ENCODE results near the gene RAX.

RAX gene

DNA sequence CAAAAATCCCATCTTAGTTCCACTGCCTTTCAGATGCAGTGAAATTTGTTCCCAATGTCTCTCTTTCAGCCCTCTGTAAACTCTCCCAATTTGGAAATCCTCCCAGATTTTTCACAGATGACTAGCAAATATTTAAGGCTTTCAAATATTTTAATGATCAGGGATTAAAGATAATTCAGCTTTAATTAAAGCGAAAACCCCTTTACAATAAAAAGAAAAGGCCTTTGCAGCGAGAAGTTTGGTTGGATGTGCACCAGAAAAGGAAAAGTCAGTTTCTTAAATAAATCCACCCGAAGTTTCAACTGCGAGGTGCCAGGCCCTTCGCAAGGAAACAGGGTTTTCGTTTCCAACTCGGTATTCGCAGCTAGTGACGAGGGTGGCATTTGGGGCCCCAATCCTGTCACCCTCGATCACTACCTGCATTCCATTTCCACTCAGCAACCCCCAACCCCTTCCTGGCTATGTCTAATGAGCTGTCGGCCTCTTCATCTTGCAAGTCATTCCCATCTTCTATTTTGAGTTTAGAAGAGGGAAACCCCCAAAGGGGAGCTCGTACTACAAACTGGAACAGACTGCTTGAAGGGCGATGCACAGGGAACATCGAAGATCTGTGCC is 1.5 kb downstream of the RAX start:
- Histone ChIP-seq H3K9ac (no peak overlapping the region), H3K27ac (no peak overlapping the region), H3K9me3 (ENCODE audit: control insufficient read depth, low read length) (no peaks in the 10 kb centered on the region), H3K4me1 (no peaks in the 10 kb centered on the region), H3K36me3 (ENCODE audit: control insufficient read depth, insufficient read depth, low read length) (no peaks in the 10 kb centered on the region), H3K4me2 (ENCODE audit: low read length) (no peak overlapping the region), H2AFZ (no peak overlapping the region), H3K4me3 (ENCODE audit: low read depth, low read length) (no peak overlapping the region), H3K27me3 (ENCODE audit: control insufficient read depth, insufficient read depth, low read length) (peaks cover 22% of the 10 kb centered on the region), H3K79me2 (no peaks in the 10 kb centered on the region)
- TF ChIP-seq, protein P1, sequence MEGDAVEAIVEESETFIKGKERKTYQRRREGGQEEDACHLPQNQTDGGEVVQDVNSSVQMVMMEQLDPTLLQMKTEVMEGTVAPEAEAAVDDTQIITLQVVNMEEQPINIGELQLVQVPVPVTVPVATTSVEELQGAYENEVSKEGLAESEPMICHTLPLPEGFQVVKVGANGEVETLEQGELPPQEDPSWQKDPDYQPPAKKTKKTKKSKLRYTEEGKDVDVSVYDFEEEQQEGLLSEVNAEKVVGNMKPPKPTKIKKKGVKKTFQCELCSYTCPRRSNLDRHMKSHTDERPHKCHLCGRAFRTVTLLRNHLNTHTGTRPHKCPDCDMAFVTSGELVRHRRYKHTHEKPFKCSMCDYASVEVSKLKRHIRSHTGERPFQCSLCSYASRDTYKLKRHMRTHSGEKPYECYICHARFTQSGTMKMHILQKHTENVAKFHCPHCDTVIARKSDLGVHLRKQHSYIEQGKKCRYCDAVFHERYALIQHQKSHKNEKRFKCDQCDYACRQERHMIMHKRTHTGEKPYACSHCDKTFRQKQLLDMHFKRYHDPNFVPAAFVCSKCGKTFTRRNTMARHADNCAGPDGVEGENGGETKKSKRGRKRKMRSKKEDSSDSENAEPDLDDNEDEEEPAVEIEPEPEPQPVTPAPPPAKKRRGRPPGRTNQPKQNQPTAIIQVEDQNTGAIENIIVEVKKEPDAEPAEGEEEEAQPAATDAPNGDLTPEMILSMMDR (IDR thresholded peaks at IDR 0.05) = no peak

DNA sequence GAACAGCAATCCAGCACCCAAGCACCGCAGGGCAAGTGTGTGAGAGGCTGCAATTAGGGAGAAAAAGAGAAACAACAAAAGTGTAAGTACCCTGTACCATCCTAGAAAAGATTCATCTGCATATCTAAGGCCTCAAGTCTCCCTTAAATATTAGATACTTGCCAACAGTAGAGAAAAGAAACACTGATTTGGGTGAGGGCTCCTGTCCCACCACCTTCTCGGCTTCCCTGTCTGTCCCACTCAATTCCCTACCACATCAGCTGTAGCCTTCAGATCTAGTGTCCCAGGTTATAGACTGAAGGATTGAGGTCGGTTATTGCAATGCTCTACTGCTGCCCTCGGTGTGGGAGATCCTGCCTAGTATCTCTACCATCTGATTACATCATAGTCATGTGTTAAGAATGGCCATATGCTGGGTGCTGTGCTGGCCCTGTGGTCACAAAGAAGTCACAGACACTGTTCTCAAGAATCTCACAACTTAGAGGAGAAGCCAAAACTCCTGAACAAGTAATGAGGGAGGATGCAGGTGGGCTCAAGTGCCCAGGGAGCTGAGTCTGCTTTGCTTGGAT is 2.5 kb downstream of the RAX start:
- no peak overlapping the region for H3K9ac ChIP-seq
- H3K4me2 ChIP-seq (ENCODE audit: low read length) = no peak overlapping the region
- TF ChIP-seq, protein P1 (IDR thresholded peaks at IDR 0.05) = no peak
- H3K27me3 ChIP-seq (ENCODE audit: control insufficient read depth, insufficient read depth, low read length) = peaks cover 22% of the 10 kb centered on the region
- no peak overlapping the region for H2AFZ ChIP-seq
- no peaks in the 10 kb centered on the region for H3K4me1 ChIP-seq
- H3K79me2 ChIP-seq = no peaks in the 10 kb centered on the region
- no peak overlapping the region for H3K27ac ChIP-seq
- H3K4me3 ChIP-seq (ENCODE audit: low read depth, low read length) = no peak overlapping the region
- H3K9me3 ChIP-seq (ENCODE audit: control insufficient read depth, low read length) = no peaks in the 10 kb centered on the region
- H3K36me3 ChIP-seq (ENCODE audit: control insufficient read depth, insufficient read depth, low read length) = no peaks in the 10 kb centered on the region

DNA sequence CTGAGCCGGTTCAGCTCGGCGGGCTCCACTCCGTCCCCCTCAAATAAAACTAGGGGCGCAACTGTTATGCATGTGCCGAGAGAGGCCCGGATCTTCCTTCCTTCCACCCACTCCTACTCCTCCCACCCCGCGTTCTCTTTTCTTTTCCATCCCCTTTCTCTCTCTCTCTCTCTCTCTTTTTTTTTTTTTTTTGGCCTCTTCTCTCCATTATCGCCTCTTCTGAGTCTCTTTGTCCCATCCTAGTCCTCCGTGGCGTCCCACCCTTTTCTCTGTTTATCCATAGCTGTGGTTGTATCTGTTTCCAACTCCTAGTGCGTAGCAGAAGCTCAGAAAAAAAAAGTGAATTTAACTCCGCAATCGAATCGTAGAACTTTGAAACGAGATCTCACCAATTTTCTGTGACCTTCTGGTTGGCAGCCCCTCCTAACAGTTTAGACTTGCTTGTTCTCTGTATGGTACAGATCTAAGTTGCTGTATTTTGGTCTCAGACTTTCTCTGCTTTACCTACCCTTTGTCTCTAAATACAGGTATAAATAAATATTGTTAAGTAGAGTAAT is 3.6 kb downstream of the RAX start:
- Histone ChIP-seq H3K27ac (no peak overlapping the region), H3K4me3 (ENCODE audit: low read depth, low read length) (no peak overlapping the region), H3K36me3 (ENCODE audit: control insufficient read depth, insufficient read depth, low read length) (no peaks in the 10 kb centered on the region), H3K4me2 (ENCODE audit: low read length) (no peak overlapping the region), H3K27me3 (ENCODE audit: control insufficient read depth, insufficient read depth, low read length) (peaks cover 23% of the 10 kb centered on the region), H3K9me3 (ENCODE audit: control insufficient read depth, low read length) (no peaks in the 10 kb centered on the region), H3K4me1 (no peaks in the 10 kb centered on the region), H3K79me2 (no peaks in the 10 kb centered on the region), H2AFZ (no peak overlapping the region), H3K9ac (no peak overlapping the region)
- TF ChIP-seq, protein P1 (IDR thresholded peaks at IDR 0.05) = no peak

DNA sequence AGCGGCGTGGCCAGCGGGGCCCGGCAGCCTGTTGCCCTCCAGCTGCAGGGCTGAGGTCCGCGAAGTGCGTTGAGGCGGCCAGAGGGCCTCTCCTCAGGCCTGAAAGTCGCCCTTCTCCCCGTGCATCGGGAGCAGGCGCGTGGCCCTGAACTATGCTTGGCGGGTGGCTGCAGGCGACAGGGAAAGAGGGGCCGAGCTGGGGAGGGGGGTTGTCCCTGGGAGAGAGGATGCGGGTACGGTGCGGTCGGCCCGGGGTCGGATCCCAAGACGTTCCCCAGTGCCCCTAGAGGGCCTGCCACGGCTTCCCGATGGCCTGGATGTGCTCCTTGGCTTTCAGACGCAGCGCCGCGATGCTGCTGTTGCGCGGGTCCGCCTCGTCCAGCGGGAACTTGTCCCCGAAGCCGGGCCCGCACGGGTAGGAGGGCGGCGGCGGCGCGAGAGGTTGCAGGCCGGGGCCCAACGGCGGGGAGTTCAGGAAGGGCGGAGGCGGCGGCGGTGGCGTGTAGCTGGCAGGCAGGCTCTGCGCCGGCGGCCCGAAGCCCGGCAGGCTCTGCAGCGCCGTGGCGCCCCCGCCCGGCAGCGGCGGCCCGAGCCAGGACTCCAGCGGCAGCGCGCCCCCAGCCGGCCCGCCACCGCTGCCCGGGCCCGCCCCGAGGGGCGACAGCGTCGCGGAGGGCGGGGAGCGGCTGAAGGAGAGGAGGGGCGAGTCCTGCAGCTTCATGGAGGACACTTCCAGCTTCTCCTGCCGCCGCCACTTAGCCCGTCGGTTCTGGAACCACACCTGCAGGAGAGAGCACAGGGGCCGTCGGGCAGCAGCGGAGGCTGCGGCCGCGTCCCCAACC is 4.3 kb downstream of the RAX start:
- Histone ChIP-seq H3K4me3 (ENCODE audit: low read depth, low read length) (no peak overlapping the region), H3K27me3 (ENCODE audit: control insufficient read depth, insufficient read depth, low read length) (peaks cover 23% of the 10 kb centered on the region), H3K27ac (no peak overlapping the region), H3K36me3 (ENCODE audit: control insufficient read depth, insufficient read depth, low read length) (no peaks in the 10 kb centered on the region), H3K4me1 (no peaks in the 10 kb centered on the region), H2AFZ (no peak overlapping the region), H3K9ac (no peak overlapping the region), H3K79me2 (no peaks in the 10 kb centered on the region), H3K4me2 (ENCODE audit: low read length) (no peak overlapping the region), H3K9me3 (ENCODE audit: control insufficient read depth, low read length) (no peaks in the 10 kb centered on the region)
- TF ChIP-seq, protein P1 (IDR thresholded peaks at IDR 0.05) = no peak
